Panc1 (cell line): Measurements from ENCODE around the gene ABCB8. TPM values are rescaled to one million over a fixed set of nuclear protein-coding genes. Genes with fewer than 3 reads are reported as not detected.

Experiments
- ATAC-seq: fragments of 200-7000 bp; cut with Tn5 transposase; 2 replicates; pipeline ENCODE4 v1.9.1; 2020; ENCODE audit warnings: mild to moderate bottlenecking, moderate library complexity
- BruUV-seq: library from RNA; stranded (reverse); fragments of 400-500 nt; replicated peaks from 2 replicates; lab custom pipeline; 2021; lab: Mats Ljungman, UMichigan
- CTCF ChIA-PET: fragments of 300-600 bp; sonication (Branson Sonifier 250); formaldehyde crosslinking; loops from one replicate; lab custom pipeline; 2022; ENCODE audit warnings: antibody characterized with exemption; lab: Charles Lee
- POLR2A ChIA-PET: fragments of 300-600 bp; sonication (Branson Sonifier 250); formaldehyde crosslinking; loops from one replicate; lab custom pipeline; 2022; ENCODE audit warnings: antibody characterized with exemption; lab: Charles Lee
- DNase-seq: peaks from one replicate; pipeline ENCODE4 v3.0.0-alpha.2; 2010; ENCODE audit warnings: low read depth, low spot score
- H3K27ac ChIP-seq: 2 replicates; pipeline ENCODE4 v1.5.1; 2011; ENCODE audit warnings: mild to moderate bottlenecking, low read length, inconsistent platforms
- H3K27me3 ChIP-seq: fragments of 200-500 bp; sonication (Bioruptor generic); 2 replicates; pipeline ENCODE4 v1.6.0; 2014; ENCODE audit warnings: low read length, inconsistent platforms; ENCODE audit not compliant: control insufficient read depth, insufficient read depth
- H3K36me3 ChIP-seq: fragments of 200-500 bp; sonication (Bioruptor generic); 2 replicates; pipeline ENCODE4 v1.5.1; 2014; ENCODE audit warnings: inconsistent platforms, mild to moderate bottlenecking, low read length, moderate library complexity; ENCODE audit not compliant: control insufficient read depth, insufficient read depth
- H3K4me1 ChIP-seq: 2 replicates; pipeline ENCODE4 v1.5.1; 2011; ENCODE audit warnings: inconsistent platforms, mild to moderate bottlenecking, low read length, moderate library complexity; ENCODE audit not compliant: control insufficient read depth, insufficient read depth
- H3K4me3 ChIP-seq, 2 experiments: 2 replicates each; pipeline ENCODE4 v1.5.1; 2011 to 2012; ENCODE audit warnings: low read depth in 2 of 2, low read length in 2 of 2, mild to moderate bottlenecking in 2 of 2, inconsistent platforms in 1 of 2, moderate library complexity in 1 of 2
- H3K9me3 ChIP-seq: fragments of 200-500 bp; sonication (Bioruptor generic); 2 replicates; pipeline ENCODE4 v1.5.1; 2014; ENCODE audit warnings: low read depth, mild to moderate bottlenecking, inconsistent platforms, low read length, moderate library complexity; ENCODE audit not compliant: control insufficient read depth, insufficient read depth
- CTCF ChIP-seq: fragments of 450-650 bp; IDR thresholded peaks from 2 replicates; pipeline ENCODE4 v1.5.1; 2017; ENCODE audit warnings: mild to moderate bottlenecking
- POLR2AphosphoS5 ChIP-seq: IDR thresholded peaks from 2 replicates; pipeline ENCODE4 v1.6.1; 2012; ENCODE audit warnings: mild to moderate bottlenecking, low read depth, low read length, moderate library complexity
- REST ChIP-seq, 2 experiments: IDR thresholded peaks; 2 replicates each; pipeline ENCODE4 v1.6.1; 2011 to 2012; ENCODE audit warnings: low read depth in 2 of 2, control low read depth in 1 of 2, low read length in 1 of 2, mild to moderate bottlenecking in 1 of 2, moderate library complexity in 1 of 2; ENCODE audit not compliant: insufficient read depth in 1 of 2
- SIN3A ChIP-seq: IDR thresholded peaks from 2 replicates; pipeline ENCODE4 v1.6.1; 2012; ENCODE audit warnings: low read depth, mild to moderate bottlenecking, low read length, moderate library complexity, borderline replicate concordance; ENCODE audit not compliant: insufficient read depth
- TCF7L2 ChIP-seq: IDR thresholded peaks from 2 replicates; pipeline ENCODE4 v1.6.1; 2011; ENCODE audit warnings: mild to moderate bottlenecking, low read depth, low read length, inconsistent platforms
- in situ Hi-C: cut with HindIII; loops from 2 replicates; pipeline ENCODE4 v1.10.0; 2016; ENCODE audit warnings: low sequenced_read_pairs, low pct_unique_long_range_greater_than_20kb
- intact Hi-C: fragments of 100-400 bp; cut with micrococcal nuclease; formaldehyde crosslinking; loops from one replicate; pipeline ENCODE4 v1.10.0; 2022; ENCODE audit not compliant: unreplicated experiment
- total RNA-seq: library from RNA; stranded (reverse); gene quantifications from one replicate; pipeline ENCODE4 v1.2.1, GENCODE V29; 2021; ENCODE audit not compliant: unreplicated experiment

Gene ABCB8
- total RNA-seq, 1 experiment from 2014 or later = 49.8 TPM

GRCh38 chr7:151003572-151003971 lies 24.7 kb upstream of the ABCB8 start:
- H3K4me1 ChIP-seq = peaks cover 12% of the 10 kb centered on the region; the same call in 1 of the 2 replicates
- H3K27me3 ChIP-seq = no peaks in the 10 kb centered on the region
- ATAC-seq = peak; percentile 44; the same call in 1 of the 2 replicates
- intact Hi-C loops = no loop called here
- DNase-seq = no peak
- in situ Hi-C loops = no loop called here
- H3K36me3 ChIP-seq = no peaks in the 10 kb centered on the region
- TF ChIP-seq SIN3A (no peak), CTCF (no peak), TCF7L2 (no peak)
- no peak overlapping the region for H3K4me3 ChIP-seq
- no TSS peak for BruUV-seq
- CTCF ChIA-PET = no interaction called here
- POLR2A ChIA-PET = no interaction called here
- H3K9me3 ChIP-seq = no peaks in the 10 kb centered on the region
- H3K27ac ChIP-seq = no peak overlapping the region

- Histone ChIP-seq H3K27me3 (no peaks in the 10 kb centered on the region), H3K4me3 (no peak overlapping the region), H3K27ac (no peak overlapping the region), H3K9me3 (no peaks in the 10 kb centered on the region), H3K36me3 (no peaks in the 10 kb centered on the region), H3K4me1 (peaks cover 26% of the 10 kb centered on the region)
- intact Hi-C loops = no loop called here
- CTCF ChIA-PET = interaction anchor here (1.1 to 1.6 kb wide), 2 partner anchors 13 to 30 kb away, joined by 3 to 5 read pairs; no protein-coding TSS in a partner anchor
- no TSS peak for BruUV-seq
- DNase-seq (no peak), ATAC-seq (no peak)
- POLR2A ChIA-PET = interaction anchor here (0.6 kb wide), 1 partner anchor 57 kb away, joined by 3 read pairs; no protein-coding TSS in a partner anchor
- no peak for TF ChIP-seq TCF7L2
- TF ChIP-seq SIN3A = no peak
- TF ChIP-seq POLR2AphosphoS5 = no peak
- no peak for TF ChIP-seq REST (IDR thresholded peaks at IDR 0.05; ENCODE audit: insufficient read depth in 1 of 2, low read depth in 2 of 2, low read length in 1 of 2)
- in situ Hi-C loops = no loop called here
Observed at GRCh38 chr7:151005566-151005965, 22.7 kb upstream of the ABCB8 start.

- ATAC-seq (no peak), DNase-seq (no peak)
- TF ChIP-seq TCF7L2 = no peak
- no peak for TF ChIP-seq CTCF
- TF ChIP-seq POLR2AphosphoS5 = no peak
- CTCF ChIA-PET = interaction anchor here (1.6 kb wide), 1 partner anchor 12 kb away, joined by 5 read pairs; no protein-coding TSS in a partner anchor
- Histone ChIP-seq H3K27me3 (no peaks in the 10 kb centered on the region), H3K9me3 (no peaks in the 10 kb centered on the region), H3K36me3 (no peaks in the 10 kb centered on the region), H3K4me3 (no peak overlapping the region), H3K27ac (no peak overlapping the region), H3K4me1 (peaks cover 31% of the 10 kb centered on the region)
- in situ Hi-C loops = no loop called here
- intact Hi-C loops = no loop called here
- POLR2A ChIA-PET = no interaction called here
- no TSS peak for BruUV-seq
Observed at GRCh38 chr7:151006590-151007300, 21.5 kb upstream of the ABCB8 start.
